Measurements from ENCODE around the gene C1QL1. TPM values are rescaled to one million over a fixed set of nuclear protein-coding genes. Genes with fewer than 3 reads are reported as not detected.

The C1QL1 gene
- total and polyA plus RNA-seq, 9 of the 15 experiments (the other 6 are each of a cell fraction or from before 2014, with no cell fraction given): 0.07 to 0.12 (median 0.09) TPM; not detected in 6

DNA sequence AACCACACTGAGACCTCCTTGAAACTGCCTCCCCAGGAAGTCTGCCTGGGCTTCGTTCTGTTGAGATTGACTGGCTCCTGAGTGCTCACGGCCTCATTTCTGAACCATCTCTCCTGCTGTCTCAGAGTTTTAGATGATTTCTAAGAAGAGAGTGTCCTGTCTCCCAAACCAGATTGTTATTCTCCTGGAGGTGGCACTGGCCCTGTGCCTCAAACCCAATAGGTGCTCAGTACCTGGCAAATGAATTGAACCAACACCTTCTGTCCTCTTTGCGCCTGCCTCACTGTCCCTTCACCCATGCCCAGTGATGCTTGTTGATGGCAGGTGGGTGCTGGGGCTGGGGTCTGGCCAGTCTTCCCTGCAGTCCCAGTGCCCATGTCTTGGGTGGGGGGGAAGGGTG lies 36.3 kb upstream of the C1QL1 start:
- no peaks in the 10 kb centered on the region; a peak in 1 of 5 replicates for H3K4me1 ChIP-seq (replicated peaks in 1 of 2; ENCODE audit: control insufficient read depth in 2 of 2, insufficient read depth in 2 of 2, low read length in 2 of 2)
- no peak for ATAC-seq
- H3K79me2 ChIP-seq (ENCODE audit: control insufficient read depth, insufficient read depth, low read length): no peaks in the 10 kb centered on the region
- no peaks in the 10 kb centered on the region for H3K9me3 ChIP-seq (replicated peaks; ENCODE audit: control insufficient read depth, insufficient read depth, low read depth, low read length)
- H3K4me2 ChIP-seq (ENCODE audit: insufficient read depth, low read length): no peak overlapping the region
- H3K36me3 ChIP-seq (ENCODE audit: control insufficient read depth, insufficient read depth, low read length): no peaks in the 10 kb centered on the region
- no peak for DNase-seq (ENCODE audit: extremely low read depth in 1 of 4, low spot score in 3 of 4)
- H3K4me3 ChIP-seq: no peak overlapping the region
- no peak overlapping the region; a peak in 1 of 4 replicates for H3K9ac ChIP-seq (ENCODE audit: insufficient read depth in 1 of 2, low read depth in 2 of 2, low read length in 2 of 2)
- H2AFZ ChIP-seq (ENCODE audit: low read depth, low read length): no peak overlapping the region
- no peaks in the 10 kb centered on the region for H3K9me1 ChIP-seq (ENCODE audit: control insufficient read depth, insufficient read depth, low read length)
- 3% methylated on average over 3 of the region's 3 CpGs for WGBS (ENCODE audit: insufficient coverage, low coverage, missing lambda C conversion rate)
- CTCF ChIA-PET (ENCODE audit: low intra/inter-chr PET ratio): no interaction called here
- in situ Hi-C loops (cut with MboI) (no loop called here), intact Hi-C loops (cut with micrococcal nuclease) (no loop called here)
- no peaks in the 10 kb centered on the region for H4K20me1 ChIP-seq (replicated peaks; ENCODE audit: control insufficient read depth, insufficient read depth, low read length)
- no TSS peak for BruUV-seq (replicated peaks)
- H3K27me3 ChIP-seq (ENCODE audit: control insufficient read depth in 2 of 2, insufficient read depth in 2 of 2, low read length in 2 of 2): peaks cover 9 to 48% of the 10 kb centered on the region in 2 experiments; a peak in 4 of 5 replicates
- POLR2A ChIA-PET: interaction anchor here (1.0 to 2.5 kb wide), 2 partner anchors 13 to 25 kb away, joined by 3 to 21 read pairs; no protein-coding TSS in a partner anchor
- H3K27ac ChIP-seq (ENCODE audit: extremely low read depth, low read depth, low read length): no peak overlapping the region
- no peak for FAIRE-seq
- TF ChIP-seq NEUROD1 (IDR thresholded peaks at IDR 0.05; ENCODE audit: borderline replicate concordance, low read depth, low read length, partially characterized antibody) (no peak), NCOA2 (IDR thresholded peaks at IDR 0.05; ENCODE audit: partially characterized antibody in 2 of 2) (no peak), MLLT1 (IDR thresholded peaks at IDR 0.05) (no peak), KLF16 (IDR thresholded peaks at IDR 0.05) (no peak), ZBTB17 (CRISPR knock-in tag; IDR thresholded peaks at IDR 0.05) (no peak), GABPB1 (CRISPR knock-in tag; IDR thresholded peaks at IDR 0.05) (no peak), XRCC3 (IDR thresholded peaks at IDR 0.05) (no peak), ZNF146 (CRISPR knock-in tag; IDR thresholded peaks at IDR 0.05; ENCODE audit: unreplicated experiment) (no peak), ZNF696 (CRISPR knock-in tag; conservative IDR thresholded peaks at IDR 0.05) (no peak), ZNF277 (CRISPR knock-in tag; IDR thresholded peaks at IDR 0.05; ENCODE audit: borderline replicate concordance) (no peak), ATF2 (CRISPR knock-in tag; IDR thresholded peaks at IDR 0.05) (no peak), GATA2 (CRISPR knock-in tag; IDR thresholded peaks at IDR 0.05) (no peak), SMARCC2 (IDR thresholded peaks at IDR 0.05; ENCODE audit: low read depth) (no peak), ETS1 (conservative IDR thresholded peaks at IDR 0.05; ENCODE audit: control insufficient read depth, low read depth, low read length) (no peak), ZFX (CRISPR knock-in tag; IDR thresholded peaks at IDR 0.05) (no peak), ZNF175 (CRISPR knock-in tag; IDR thresholded peaks at IDR 0.05; ENCODE audit: low read depth) (no peak)
- TF ChIP-seq, protein P1, sequence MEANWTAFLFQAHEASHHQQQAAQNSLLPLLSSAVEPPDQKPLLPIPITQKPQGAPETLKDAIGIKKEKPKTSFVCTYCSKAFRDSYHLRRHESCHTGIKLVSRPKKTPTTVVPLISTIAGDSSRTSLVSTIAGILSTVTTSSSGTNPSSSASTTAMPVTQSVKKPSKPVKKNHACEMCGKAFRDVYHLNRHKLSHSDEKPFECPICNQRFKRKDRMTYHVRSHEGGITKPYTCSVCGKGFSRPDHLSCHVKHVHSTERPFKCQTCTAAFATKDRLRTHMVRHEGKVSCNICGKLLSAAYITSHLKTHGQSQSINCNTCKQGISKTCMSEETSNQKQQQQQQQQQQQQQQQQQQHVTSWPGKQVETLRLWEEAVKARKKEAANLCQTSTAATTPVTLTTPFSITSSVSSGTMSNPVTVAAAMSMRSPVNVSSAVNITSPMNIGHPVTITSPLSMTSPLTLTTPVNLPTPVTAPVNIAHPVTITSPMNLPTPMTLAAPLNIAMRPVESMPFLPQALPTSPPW (CRISPR knock-in tag; IDR thresholded peaks at IDR 0.05): no peak

Measured in K562 (cell line).